K562 (cell line): ENCODE data around the gene PHACTR2. TPM values are rescaled to one million over a fixed set of nuclear protein-coding genes. Genes with fewer than 3 reads are reported as not detected.
A peak's percentile ranks its signal among the peaks of the same experiment; 100 is the strongest.

Experiments
- BCL6 ChIP-seq: fragments of 250-450 bp; sonication (Bioruptor Pico); IDR thresholded peaks from 2 replicates; pipeline ENCODE4 v1.4.0; 2020
- C11orf30 ChIP-seq: fragments of 450-650 bp; IDR thresholded peaks from 2 replicates; pipeline ENCODE4 v1.6.1; 2016; ENCODE audit warnings: low read depth, mild to moderate bottlenecking
- CBFB ChIP-seq: sonication (generic); formaldehyde crosslinking; IDR thresholded peaks from 2 replicates; pipeline ENCODE4 v1.4.0; 2020; ENCODE audit warnings: mild to moderate bottlenecking, missing genetic modification reagents
- GTF2F1 ChIP-seq: IDR thresholded peaks from 2 replicates; pipeline ENCODE4 v1.6.1; 2011; ENCODE audit warnings: low read depth, low read length, improper control_type of control experiment
- JUN ChIP-seq, 2 experiments: sonication (generic) in 1 of 2; formaldehyde crosslinking in 1 of 2; IDR thresholded peaks; 2 replicates each; pipeline versions ENCODE4 v1.6.1 to v1.8.0; 2012 to 2022; ENCODE audit warnings: borderline replicate concordance in 2 of 2, mild to moderate bottlenecking in 2 of 2, improper control_type of control experiment in 1 of 2, low read depth in 1 of 2, low read length in 1 of 2, missing genetic modification reagents in 1 of 2
- LARP7 ChIP-seq: fragments of 450-650 bp; IDR thresholded peaks from 2 replicates; pipeline ENCODE4 v1.6.1; 2016
- NEUROD1 ChIP-seq: fragments of 150-350 bp; IDR thresholded peaks from 2 replicates; pipeline ENCODE4 v1.6.1; 2014; ENCODE audit warnings: borderline replicate concordance, low read length, low read depth; ENCODE audit not compliant: partially characterized antibody
- NR2C1 ChIP-seq, 2 experiments: fragments of 450-650 bp; IDR thresholded peaks; 2 replicates each; pipeline ENCODE4 v1.6.1; 2017; ENCODE audit warnings: mild to moderate bottlenecking in 2 of 2, antibody characterized with exemption in 1 of 2, inconsistent platforms in 1 of 2, missing compliant biosample characterization in 1 of 2, missing genetic modification characterization in 1 of 2
- NRF1 ChIP-seq, 2 experiments: fragments of 450-650 bp; IDR thresholded peaks in 1 of 2; conservative IDR thresholded peaks in 1 of 2; 2 replicates each; pipeline ENCODE4 v1.6.1; 2014; ENCODE audit warnings: mild to moderate bottlenecking in 2 of 2
- RCOR1 ChIP-seq, 2 experiments: IDR thresholded peaks; 2 replicates each; pipeline ENCODE4 v1.6.1; 2012; ENCODE audit warnings: low read depth in 2 of 2, low read length in 2 of 2, borderline replicate concordance in 1 of 2, improper control_type of control experiment in 1 of 2
- TAL1 ChIP-seq: fragments of 450-650 bp; IDR thresholded peaks from 2 replicates; pipeline ENCODE4 v1.6.1; 2016; ENCODE audit warnings: mild to moderate bottlenecking
- YY1 ChIP-seq, 3 experiments: IDR thresholded peaks; 2 replicates each; pipeline ENCODE4 v1.6.1; 2011; ENCODE audit warnings: low read length in 2 of 3, mild to moderate bottlenecking in 2 of 3, moderate library complexity in 2 of 3, borderline replicate concordance in 1 of 3, control low read depth in 1 of 3, low read depth in 1 of 3; ENCODE audit not compliant: insufficient read depth in 3 of 3, insufficient replicate concordance in 2 of 3, control insufficient read depth in 1 of 3, insufficient read length in 1 of 3; ENCODE audit errors: extremely low read depth in 1 of 3
- ZBTB40 ChIP-seq, 2 experiments: fragments of 450-650 bp in 1 of 2; sonication (generic) in 1 of 2; formaldehyde crosslinking in 1 of 2; IDR thresholded peaks; 2 replicates each; pipeline versions ENCODE4 v1.7.1 to v1.9.0; 2016 to 2022; ENCODE audit warnings: inconsistent platforms in 1 of 2, mild to moderate bottlenecking in 1 of 2, missing genetic modification reagents in 1 of 2
- polyA plus RNA-seq, 8 experiments: library from polyadenylated mRNA; depleted of rRNA in 4 of 8; stranded (reverse) in 5 of 8; unstranded in 3 of 8; fragments of >200 nt; fragmentation: Nextera tagmentation in 2 of 8; fragmentation: Illumina TruSeq in 1 of 8; extraction: Ambion mirVana in 2 of 8; extraction: Trizol in 1 of 8; gene quantifications; 2 replicates each; pipeline versions ENCODE4 v1.2.1 to v1.2.3, GENCODE V29; 2011 to 2014; ENCODE audit warnings: inconsistent platforms in 1 of 8, missing spikeins in 1 of 8
- total RNA-seq, 7 experiments: library from RNA; depleted of rRNA in 6 of 7; stranded (reverse); fragments of >200 nt in 6 of 7; fragmentation: Illumina TruSeq in 2 of 7; extraction: Trizol in 2 of 7; gene quantifications; 2 replicates each; pipeline versions ENCODE4 v1.2.1 to v1.2.3, GENCODE V29; 2011 to 2021; ENCODE audit warnings: low replicate concordance in 1 of 7
- TF ChIP-seq, protein P1 (sequence below), 2 experiments: fragments of 450-650 bp; conservative IDR thresholded peaks; 2 replicates each; pipeline ENCODE4 v1.6.1; 2017; ENCODE audit warnings: mild to moderate bottlenecking in 2 of 2, moderate library complexity in 2 of 2

PHACTR2 gene
- total and polyA plus RNA-seq, 9 of the 15 experiments (the other 6 are each of a cell fraction or from before 2014, with no cell fraction given): 5.3 to 52.5 (median 22.9) TPM

GRCh38 chr6:143806282-143807102 is 128.7 kb downstream of the PHACTR2 start (continued):
- TF ChIP-seq JUN (IDR thresholded peaks at IDR 0.05; ENCODE audit: borderline replicate concordance, low read depth, low read length) (peak; percentile 99), JUN (CRISPR knock-in tag; IDR thresholded peaks at IDR 0.05; ENCODE audit: borderline replicate concordance) (peak; percentile 79; the same call in 1 of the 2 replicates), C11orf30 (peak; percentile 77; the same call in 1 of the 2 replicates), RCOR1 (IDR thresholded peaks at IDR 0.05; ENCODE audit: borderline replicate concordance in 1 of 2, low read depth in 2 of 2, low read length in 2 of 2) (peak; percentile 52 to 97; a peak in 3 of 4 replicates), BCL6 (CRISPR knock-in tag) (peak; percentile 93), GTF2F1 (no peak), LARP7 (no peak), NR2C1 (IDR thresholded peaks at IDR 0.05) (peak; percentile 38; the same call in 1 of the 2 replicates), NR2C1 (tag; IDR thresholded peaks at IDR 0.05) (peak; percentile 81), TAL1 (peak; percentile 35; the same call in 1 of the 2 replicates), YY1 (IDR thresholded peaks at IDR 0.05; ENCODE audit: borderline replicate concordance in 1 of 3, control insufficient read depth in 1 of 3, extremely low read depth in 1 of 3, insufficient read depth in 3 of 3, insufficient read length in 1 of 3, insufficient replicate concordance in 2 of 3, low read depth in 1 of 3, low read length in 2 of 3) (peak in 1 of 3 experiments; percentile 47), CBFB (CRISPR knock-in tag) (peak; percentile 75; the same call in 1 of the 2 replicates), ZBTB40 (IDR thresholded peaks at IDR 0.05) (no peak), ZBTB40 (CRISPR knock-in tag; IDR thresholded peaks at IDR 0.05) (no peak), NRF1 (conservative IDR thresholded peaks at IDR 0.05 in 1 of 2, IDR thresholded peaks at IDR 0.05 in 1 of 2) (0 out of 4 replicates have a peak, but pooled peaks of 1 of the 2 experiments have one; percentile 28), NEUROD1 (peak; percentile 93)
- TF ChIP-seq, protein P1, sequence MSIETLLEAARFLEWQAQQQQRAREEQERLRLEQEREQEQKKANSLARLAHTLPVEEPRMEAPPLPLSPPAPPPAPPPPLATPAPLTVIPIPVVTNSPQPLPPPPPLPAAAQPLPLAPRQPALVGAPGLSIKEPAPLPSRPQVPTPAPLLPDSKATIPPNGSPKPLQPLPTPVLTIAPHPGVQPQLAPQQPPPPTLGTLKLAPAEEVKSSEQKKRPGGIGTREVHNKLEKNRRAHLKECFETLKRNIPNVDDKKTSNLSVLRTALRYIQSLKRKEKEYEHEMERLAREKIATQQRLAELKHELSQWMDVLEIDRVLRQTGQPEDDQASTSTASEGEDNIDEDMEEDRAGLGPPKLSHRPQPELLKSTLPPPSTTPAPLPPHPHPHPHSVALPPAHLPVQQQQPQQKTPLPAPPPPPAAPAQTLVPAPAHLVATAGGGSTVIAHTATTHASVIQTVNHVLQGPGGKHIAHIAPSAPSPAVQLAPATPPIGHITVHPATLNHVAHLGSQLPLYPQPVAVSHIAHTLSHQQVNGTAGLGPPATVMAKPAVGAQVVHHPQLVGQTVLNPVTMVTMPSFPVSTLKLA (conservative IDR thresholded peaks at IDR 0.05): peak; percentile 22 to 57
